ENCODE data around the gene KRT33A. TPM values are rescaled to one million over a fixed set of nuclear protein-coding genes. Genes with fewer than 3 reads are reported as not detected.

Gene KRT33A
- total and polyA plus RNA-seq, 2 of the 8 experiments (the other 6 are each of a cell fraction or from before 2014, with no cell fraction given): not detected

DNA sequence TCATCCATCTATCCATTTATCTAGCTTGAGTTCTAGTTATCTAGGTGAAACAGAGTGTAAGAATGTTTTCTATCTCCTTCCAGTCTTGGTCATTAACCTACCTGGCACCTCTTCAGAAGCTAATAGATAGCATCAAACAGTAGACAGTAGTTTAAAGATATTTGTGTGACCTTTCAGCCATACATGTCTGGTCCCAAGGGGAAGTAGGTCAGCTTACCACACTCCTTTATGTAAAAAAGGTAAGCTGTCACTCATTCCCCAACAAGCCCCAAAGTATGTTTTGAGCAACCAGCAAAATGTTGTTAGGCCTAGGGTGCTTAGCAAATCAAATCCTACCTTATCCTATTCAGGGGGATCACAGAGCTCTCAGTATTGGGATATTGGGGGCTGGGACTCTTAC lies 15.4 kb upstream of the KRT33A start:
- no peak overlapping the region for H3K14ac ChIP-seq (ENCODE audit: insufficient read length)
- no peaks in the 10 kb centered on the region for H4K20me1 ChIP-seq (replicated peaks in 1 of 2; ENCODE audit: control insufficient read depth in 1 of 2, insufficient read depth in 2 of 2, low read length in 2 of 2)
- H3K4me2 ChIP-seq (ENCODE audit: insufficient read depth in 1 of 2, low read depth in 2 of 2, low read length in 2 of 2): no peak overlapping the region
- no peak overlapping the region for H2BK5ac ChIP-seq (ENCODE audit: low read depth, low read length)
- H2AK5ac ChIP-seq (ENCODE audit: low read depth, low read length): no peak overlapping the region
- FAIRE-seq (no peak), DNase-seq (ENCODE audit: low read depth in 1 of 2, low spot score in 2 of 2) (no peak)
- H2BK20ac ChIP-seq (ENCODE audit: low read length): no peak overlapping the region
- H2BK120ac ChIP-seq (replicated peaks; ENCODE audit: low read depth, low read length): no peak overlapping the region
- TF ChIP-seq JUND (IDR thresholded peaks at IDR 0.05; ENCODE audit: low read length) (no peak), EP300 (IDR thresholded peaks at IDR 0.05; ENCODE audit: borderline replicate concordance in 1 of 2, low read depth in 2 of 2, low read length in 2 of 2) (no peak), CREB1 (IDR thresholded peaks at IDR 0.05) (no peak), TBP (IDR thresholded peaks at IDR 0.05; ENCODE audit: low read depth, low read length) (no peak), ZNF274 (IDR thresholded peaks at IDR 0.05; ENCODE audit: borderline replicate concordance, extremely low read depth, low read length) (no peak), SP1 (IDR thresholded peaks at IDR 0.05; ENCODE audit: low read depth, low read length) (no peak), BRCA1 (IDR thresholded peaks at IDR 0.05; ENCODE audit: low read depth, low read length) (no peak), JUN (IDR thresholded peaks at IDR 0.05; ENCODE audit: low read depth, low read length) (no peak), SIN3A (conservative IDR thresholded peaks at IDR 0.05 in 1 of 2, IDR thresholded peaks at IDR 0.05 in 1 of 2; ENCODE audit: low read depth in 1 of 2, low read length in 2 of 2) (no peak), EGR1 (IDR thresholded peaks at IDR 0.05; ENCODE audit: borderline replicate concordance, low read depth, low read length) (no peak), MAFK (IDR thresholded peaks at IDR 0.05; ENCODE audit: low read depth, low read length) (no peak), CHD2 (IDR thresholded peaks at IDR 0.05; ENCODE audit: low read length) (no peak), KDM4A (IDR thresholded peaks at IDR 0.05; ENCODE audit: low read depth, low read length, severe bottlenecking) (no peak), SRF (IDR thresholded peaks at IDR 0.05; ENCODE audit: low read depth, low read length) (no peak), TEAD4 (IDR thresholded peaks at IDR 0.05; ENCODE audit: low read depth, low read length) (no peak), FOSL1 (IDR thresholded peaks at IDR 0.05; ENCODE audit: insufficient read depth, low read depth, low read length) (no peak), GABPA (IDR thresholded peaks at IDR 0.05; ENCODE audit: borderline replicate concordance, insufficient read depth, low read length) (no peak)
- no peaks in the 10 kb centered on the region for H3K36me3 ChIP-seq (ENCODE audit: control insufficient read depth in 2 of 4, insufficient read depth in 4 of 4, low read length in 3 of 4)
- no peak overlapping the region for H3K23ac ChIP-seq (ENCODE audit: insufficient read length)
- no peak overlapping the region for H3K27ac ChIP-seq (ENCODE audit: low read depth, low read length)
- no peak overlapping the region for H2BK12ac ChIP-seq (ENCODE audit: low read depth, low read length)
- H3K27me3 ChIP-seq (replicated peaks in 1 of 4; ENCODE audit: control insufficient read depth in 3 of 4, extremely low read depth in 1 of 4, insufficient read depth in 3 of 4, low read length in 3 of 4): no peaks in the 10 kb centered on the region
- H4K91ac ChIP-seq (replicated peaks; ENCODE audit: insufficient read length, low read length): no peak overlapping the region
- peaks cover 1% of the 10 kb centered on the region; the same call in 1 of the 2 replicates for H3K23me2 ChIP-seq (ENCODE audit: low read depth, low read length)
- H3K18ac ChIP-seq (ENCODE audit: extremely low read depth, low read length): no peak overlapping the region
- no peaks in the 10 kb centered on the region for H3K4me1 ChIP-seq (replicated peaks in 1 of 4; ENCODE audit: control insufficient read depth in 3 of 4, insufficient read depth in 4 of 4, low read length in 3 of 4)
- ChIA-PET CTCF (ENCODE audit: partially characterized antibody) (interaction anchor here (0.6 kb wide), 1 partner anchor 42 kb away, joined by 3 read pairs; no protein-coding TSS in a partner anchor), POLR2A (ENCODE audit: partially characterized antibody) (no interaction called here)
- no peak overlapping the region for H3K56ac ChIP-seq (replicated peaks; ENCODE audit: insufficient read length, low read depth, low read length)
- H3K79me1 ChIP-seq (ENCODE audit: low read depth, low read length): no peaks in the 10 kb centered on the region
- H3K79me2 ChIP-seq (ENCODE audit: control insufficient read depth in 1 of 2, insufficient read depth in 2 of 2, low read length in 2 of 2): no peaks in the 10 kb centered on the region
- H2AFZ ChIP-seq (ENCODE audit: low read length): no peak overlapping the region
- no peak overlapping the region for H3K4me3 ChIP-seq (ENCODE audit: extremely low read depth in 1 of 4, insufficient read depth in 2 of 4, low read depth in 3 of 4, low read length in 4 of 4)
- peaks cover 0 to 2% of the 10 kb centered on the region in 2 experiments; a peak in 1 of 4 replicates for H3K9me3 ChIP-seq (ENCODE audit: insufficient read depth in 2 of 2, low read depth in 1 of 2, low read length in 1 of 2)
- no peak overlapping the region for H3K4ac ChIP-seq (replicated peaks; ENCODE audit: insufficient read length, low read depth, low read length)
- H3K9ac ChIP-seq (replicated peaks in 1 of 4; ENCODE audit: extremely low read depth in 1 of 4, low read depth in 3 of 4, low read length in 3 of 4): no peak overlapping the region
- no peak overlapping the region for H2BK15ac ChIP-seq (ENCODE audit: low read length)
- no peak overlapping the region for H4K8ac ChIP-seq (ENCODE audit: extremely low read depth, insufficient read depth, low read length)
- no peak overlapping the region for H4K5ac ChIP-seq (ENCODE audit: insufficient read length, low read depth, low read length)

Data from H1 (cell line).